ENCODE results near the gene FLACC1.

- TF ChIP-seq CTCF (IDR thresholded peaks at IDR 0.05) (no peak), STAT6 (CRISPR knock-in tag; conservative IDR thresholded peaks at IDR 0.05; ENCODE audit: low read depth) (no peak), CREB1 (CRISPR knock-in tag; IDR thresholded peaks at IDR 0.05) (no peak), SOX15 (CRISPR knock-in tag; IDR thresholded peaks at IDR 0.05) (no peak), ETV6 (CRISPR knock-in tag; IDR thresholded peaks at IDR 0.05) (no peak), TCF7 (CRISPR knock-in tag; IDR thresholded peaks at IDR 0.05; ENCODE audit: low read depth) (no peak), SMAD3 (CRISPR knock-in tag; IDR thresholded peaks at IDR 0.05; ENCODE audit: borderline replicate concordance) (no peak), ZNF121 (CRISPR knock-in tag; IDR thresholded peaks at IDR 0.05) (no peak), GABPB1 (CRISPR knock-in tag; IDR thresholded peaks at IDR 0.05) (no peak)
- TF ChIP-seq, protein P1, sequence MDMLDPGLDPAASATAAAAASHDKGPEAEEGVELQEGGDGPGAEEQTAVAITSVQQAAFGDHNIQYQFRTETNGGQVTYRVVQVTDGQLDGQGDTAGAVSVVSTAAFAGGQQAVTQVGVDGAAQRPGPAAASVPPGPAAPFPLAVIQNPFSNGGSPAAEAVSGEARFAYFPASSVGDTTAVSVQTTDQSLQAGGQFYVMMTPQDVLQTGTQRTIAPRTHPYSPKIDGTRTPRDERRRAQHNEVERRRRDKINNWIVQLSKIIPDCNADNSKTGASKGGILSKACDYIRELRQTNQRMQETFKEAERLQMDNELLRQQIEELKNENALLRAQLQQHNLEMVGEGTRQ (CRISPR knock-in tag; IDR thresholded peaks at IDR 0.05) = no peak
- TF ChIP-seq, protein P2, sequence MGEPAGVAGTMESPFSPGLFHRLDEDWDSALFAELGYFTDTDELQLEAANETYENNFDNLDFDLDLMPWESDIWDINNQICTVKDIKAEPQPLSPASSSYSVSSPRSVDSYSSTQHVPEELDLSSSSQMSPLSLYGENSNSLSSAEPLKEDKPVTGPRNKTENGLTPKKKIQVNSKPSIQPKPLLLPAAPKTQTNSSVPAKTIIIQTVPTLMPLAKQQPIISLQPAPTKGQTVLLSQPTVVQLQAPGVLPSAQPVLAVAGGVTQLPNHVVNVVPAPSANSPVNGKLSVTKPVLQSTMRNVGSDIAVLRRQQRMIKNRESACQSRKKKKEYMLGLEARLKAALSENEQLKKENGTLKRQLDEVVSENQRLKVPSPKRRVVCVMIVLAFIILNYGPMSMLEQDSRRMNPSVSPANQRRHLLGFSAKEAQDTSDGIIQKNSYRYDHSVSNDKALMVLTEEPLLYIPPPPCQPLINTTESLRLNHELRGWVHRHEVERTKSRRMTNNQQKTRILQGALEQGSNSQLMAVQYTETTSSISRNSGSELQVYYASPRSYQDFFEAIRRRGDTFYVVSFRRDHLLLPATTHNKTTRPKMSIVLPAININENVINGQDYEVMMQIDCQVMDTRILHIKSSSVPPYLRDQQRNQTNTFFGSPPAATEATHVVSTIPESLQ (CRISPR knock-in tag; IDR thresholded peaks at IDR 0.05) = no peak
- TF ChIP-seq, protein P3, sequence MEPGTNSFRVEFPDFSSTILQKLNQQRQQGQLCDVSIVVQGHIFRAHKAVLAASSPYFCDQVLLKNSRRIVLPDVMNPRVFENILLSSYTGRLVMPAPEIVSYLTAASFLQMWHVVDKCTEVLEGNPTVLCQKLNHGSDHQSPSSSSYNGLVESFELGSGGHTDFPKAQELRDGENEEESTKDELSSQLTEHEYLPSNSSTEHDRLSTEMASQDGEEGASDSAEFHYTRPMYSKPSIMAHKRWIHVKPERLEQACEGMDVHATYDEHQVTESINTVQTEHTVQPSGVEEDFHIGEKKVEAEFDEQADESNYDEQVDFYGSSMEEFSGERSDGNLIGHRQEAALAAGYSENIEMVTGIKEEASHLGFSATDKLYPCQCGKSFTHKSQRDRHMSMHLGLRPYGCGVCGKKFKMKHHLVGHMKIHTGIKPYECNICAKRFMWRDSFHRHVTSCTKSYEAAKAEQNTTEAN (CRISPR knock-in tag; IDR thresholded peaks at IDR 0.05) = no peak
These were observed 12.3 kb downstream of the FLACC1 start for GRCh38 chr2:201344663-201345366.
